Endothelial cell of umbilical vein (primary cell): Measurements from ENCODE around the gene GNB1L.

ENCODE experiments used
- EZH2 ChIP-seq: IDR thresholded peaks from 2 replicates; pipeline ENCODE4 v1.6.1; 2012; ENCODE audit warnings: borderline replicate concordance, low read depth, mild to moderate bottlenecking, moderate library complexity, low read length, inconsistent platforms; ENCODE audit not compliant: severe bottlenecking
- MYC ChIP-seq: IDR thresholded peaks from one replicate; pipeline ENCODE4 v1.6.1; 2011; ENCODE audit warnings: mild to moderate bottlenecking, low read depth, low read length
- TF ChIP-seq, protein P1 (sequence below), 2 donors: IDR thresholded peaks; 1 replicate in 1 of 2; 2 replicates in 1 of 2; pipeline ENCODE4 v1.5.1; 2011; ENCODE audit warnings: low read length in 2 of 2, mild to moderate bottlenecking in 2 of 2, moderate library complexity in 2 of 2, control low read depth in 1 of 2, inconsistent platforms in 1 of 2, low read depth in 1 of 2; ENCODE audit not compliant: insufficient read depth in 1 of 2; ENCODE audit errors: extremely low read depth in 1 of 2
- TF ChIP-seq, protein P2 (sequence below): IDR thresholded peaks from 2 replicates; pipeline ENCODE4 v1.6.1; 2011; ENCODE audit not compliant: insufficient read depth, insufficient read length

DNA sequence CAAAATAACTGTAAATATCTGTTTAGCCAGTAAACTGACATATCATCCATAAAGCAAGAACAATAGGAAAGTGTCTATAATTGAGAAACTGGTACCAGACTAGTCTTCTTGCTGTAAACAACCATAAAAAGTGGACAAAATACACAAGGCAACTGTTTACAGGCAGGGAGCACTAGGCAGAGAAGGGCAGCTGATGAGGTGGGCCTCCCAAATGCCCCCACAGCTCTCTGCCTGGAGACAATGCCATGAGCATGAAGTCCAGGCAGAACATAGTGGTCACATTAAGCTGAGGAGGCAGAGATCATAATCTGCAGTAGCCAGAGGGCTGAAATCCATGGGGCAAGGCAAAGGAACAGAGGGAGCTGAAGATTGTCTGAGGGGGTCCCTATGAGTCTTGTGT is 63.4 kb downstream of the GNB1L start:
- TF ChIP-seq, protein P1, sequence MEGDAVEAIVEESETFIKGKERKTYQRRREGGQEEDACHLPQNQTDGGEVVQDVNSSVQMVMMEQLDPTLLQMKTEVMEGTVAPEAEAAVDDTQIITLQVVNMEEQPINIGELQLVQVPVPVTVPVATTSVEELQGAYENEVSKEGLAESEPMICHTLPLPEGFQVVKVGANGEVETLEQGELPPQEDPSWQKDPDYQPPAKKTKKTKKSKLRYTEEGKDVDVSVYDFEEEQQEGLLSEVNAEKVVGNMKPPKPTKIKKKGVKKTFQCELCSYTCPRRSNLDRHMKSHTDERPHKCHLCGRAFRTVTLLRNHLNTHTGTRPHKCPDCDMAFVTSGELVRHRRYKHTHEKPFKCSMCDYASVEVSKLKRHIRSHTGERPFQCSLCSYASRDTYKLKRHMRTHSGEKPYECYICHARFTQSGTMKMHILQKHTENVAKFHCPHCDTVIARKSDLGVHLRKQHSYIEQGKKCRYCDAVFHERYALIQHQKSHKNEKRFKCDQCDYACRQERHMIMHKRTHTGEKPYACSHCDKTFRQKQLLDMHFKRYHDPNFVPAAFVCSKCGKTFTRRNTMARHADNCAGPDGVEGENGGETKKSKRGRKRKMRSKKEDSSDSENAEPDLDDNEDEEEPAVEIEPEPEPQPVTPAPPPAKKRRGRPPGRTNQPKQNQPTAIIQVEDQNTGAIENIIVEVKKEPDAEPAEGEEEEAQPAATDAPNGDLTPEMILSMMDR (IDR thresholded peaks at IDR 0.05; ENCODE audit: extremely low read depth in 1 of 2, insufficient read depth in 1 of 2, low read depth in 1 of 2, low read length in 2 of 2): no peak
- TF ChIP-seq, protein P2, sequence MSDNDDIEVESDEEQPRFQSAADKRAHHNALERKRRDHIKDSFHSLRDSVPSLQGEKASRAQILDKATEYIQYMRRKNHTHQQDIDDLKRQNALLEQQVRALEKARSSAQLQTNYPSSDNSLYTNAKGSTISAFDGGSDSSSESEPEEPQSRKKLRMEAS: no peak
- TF ChIP-seq EZH2: no peak
- no peak for TF ChIP-seq MYC
